Trophoblast cell (in vitro differentiated cells and primary cell): Measurements from ENCODE around the gene GRAMD1A.
"Not testable (repeated sequence)": the region's sequence is repeated elsewhere in the genome, so short reads cannot be mapped to it uniquely, and the experiment has no call there.

Source experiments
- DNase-seq, 2 donors: peaks; one replicate each; pipeline ENCODE4 v3.0.0-alpha.2; 2016
- H2AFZ ChIP-seq: 2 replicates; pipeline ENCODE4 v1.6.1; 2013; ENCODE audit warnings: low read length, moderate library complexity, mild to moderate bottlenecking; ENCODE audit not compliant: insufficient read depth, poor library complexity
- H2AK5ac ChIP-seq: 2 replicates; pipeline ENCODE4 v1.6.1; 2013; ENCODE audit warnings: mild to moderate bottlenecking, low read length
- H2BK120ac ChIP-seq: 2 replicates; pipeline ENCODE4 v1.6.1; 2013; ENCODE audit warnings: low read length, mild to moderate bottlenecking, moderate library complexity; ENCODE audit not compliant: insufficient read depth, poor library complexity
- H2BK12ac ChIP-seq: 2 replicates; pipeline ENCODE4 v1.6.1; 2013; ENCODE audit warnings: mild to moderate bottlenecking, low read length, moderate library complexity
- H2BK5ac ChIP-seq: 2 replicates; pipeline ENCODE4 v1.6.1; 2013; ENCODE audit warnings: low read length, low read depth, moderate library complexity, mild to moderate bottlenecking; ENCODE audit not compliant: poor library complexity
- H3K14ac ChIP-seq: 2 replicates; pipeline ENCODE4 v1.6.1; 2013; ENCODE audit warnings: mild to moderate bottlenecking, low read length
- H3K18ac ChIP-seq: 2 replicates; pipeline ENCODE4 v1.6.1; 2013; ENCODE audit warnings: mild to moderate bottlenecking, low read length
- H3K23ac ChIP-seq: 2 replicates; pipeline ENCODE4 v1.6.1; 2013; ENCODE audit warnings: low read length
- H3K27ac ChIP-seq: 2 replicates; pipeline ENCODE4 v1.5.1; 2013; ENCODE audit warnings: low read depth, mild to moderate bottlenecking, inconsistent platforms, low read length, moderate library complexity
- H3K27me3 ChIP-seq: 2 replicates; pipeline ENCODE4 v1.6.1; 2013; ENCODE audit warnings: inconsistent platforms, mild to moderate bottlenecking, low read length, moderate library complexity; ENCODE audit not compliant: insufficient read depth
- H3K36me3 ChIP-seq, 2 experiments: 1 replicate in 1 of 2; 2 replicates in 1 of 2; pipeline ENCODE4 v1.6.1; 2013; ENCODE audit warnings: low read length in 2 of 2, mild to moderate bottlenecking in 2 of 2, moderate library complexity in 1 of 2; ENCODE audit not compliant: insufficient read depth in 2 of 2, control insufficient read depth in 1 of 2
- H3K4ac ChIP-seq: 2 replicates; pipeline ENCODE4 v1.6.1; 2013; ENCODE audit warnings: low read depth, mild to moderate bottlenecking, low read length, moderate library complexity
- H3K4me1 ChIP-seq, 2 experiments: 1 replicate in 1 of 2; 2 replicates in 1 of 2; pipeline ENCODE4 v1.6.1; 2013; ENCODE audit warnings: low read length in 2 of 2, mild to moderate bottlenecking in 2 of 2, moderate library complexity in 1 of 2; ENCODE audit not compliant: insufficient read depth in 2 of 2, control insufficient read depth in 1 of 2
- H3K4me2 ChIP-seq: 2 replicates; pipeline ENCODE4 v1.6.1; 2013; ENCODE audit warnings: inconsistent platforms, mild to moderate bottlenecking, low read length, moderate library complexity
- H3K4me3 ChIP-seq: 2 replicates; pipeline ENCODE4 v1.5.1; 2013; ENCODE audit warnings: mild to moderate bottlenecking, low read depth, low read length, inconsistent platforms
- H3K79me1 ChIP-seq: one replicate; pipeline ENCODE4 v1.6.1; 2013; ENCODE audit warnings: low read length
- H3K79me2 ChIP-seq: 2 replicates; pipeline ENCODE4 v1.6.1; 2013; ENCODE audit warnings: low read length, mild to moderate bottlenecking; ENCODE audit not compliant: control insufficient read depth, insufficient read depth, poor library complexity
- H3K9ac ChIP-seq: 2 replicates; pipeline ENCODE4 v1.6.1; 2013; ENCODE audit warnings: mild to moderate bottlenecking, low read length
- H3K9me3 ChIP-seq: 2 replicates; pipeline ENCODE4 v1.6.1; 2013; ENCODE audit warnings: low read depth, mild to moderate bottlenecking, control low read depth, inconsistent platforms, low read length; ENCODE audit not compliant: insufficient read depth
- H4K12ac ChIP-seq: 2 replicates; pipeline ENCODE4 v1.6.1; 2013; ENCODE audit warnings: low read depth, mild to moderate bottlenecking, low read length, moderate library complexity
- H4K8ac ChIP-seq: 2 replicates; pipeline ENCODE4 v1.6.1; 2013; ENCODE audit warnings: low read depth, mild to moderate bottlenecking, low read length, moderate library complexity
- H4K91ac ChIP-seq: one replicate; pipeline ENCODE4 v1.6.1; 2013; ENCODE audit warnings: low read depth, mild to moderate bottlenecking, low read length, moderate library complexity
- WGBS: extraction: QIAGEN DNeasy Blood & Tissue Kit; methylation state at CpG from one replicate; pipeline ENCODE4 v1.1.7; 2013; ENCODE audit warnings: missing lambda C conversion rate; ENCODE audit not compliant: insufficient read length, insufficient coverage; ENCODE audit errors: extremely low coverage; 5-methylcytosine and 5-hydroxymethylcytosine counted together

The GRAMD1A gene

GRCh38 chr19:35006007-35006341, 5.9 kb downstream of the GRAMD1A start:
- H3K4me2 ChIP-seq, H3K79me1 ChIP-seq, H3K18ac ChIP-seq, DNase-seq, H3K27ac ChIP-seq, H2AK5ac ChIP-seq, H4K8ac ChIP-seq, H4K91ac ChIP-seq, H2BK120ac ChIP-seq, H2BK12ac ChIP-seq, H2AFZ ChIP-seq, H3K9ac ChIP-seq, H3K4me3 ChIP-seq, H3K23ac ChIP-seq, H3K79me2 ChIP-seq, H2BK5ac ChIP-seq, H3K4ac ChIP-seq, H4K12ac ChIP-seq, H3K27me3 ChIP-seq, H3K14ac ChIP-seq, H3K9me3 ChIP-seq: not testable (repeated sequence)
- Histone ChIP-seq H3K4me1 (peaks cover 7 to 11% of the 10 kb centered on the region in 2 experiments), H3K36me3 (peaks cover 37 to 43% of the 10 kb centered on the region in 2 experiments)
- WGBS = no CpG with 5 or more reads among the region's 6 CpGs

- Histone ChIP-seq H3K4me2 (no peak overlapping the region), H2AFZ (no peak overlapping the region), H4K91ac (no peak overlapping the region), H3K9ac (no peak overlapping the region), H3K4me3 (no peak overlapping the region), H3K27ac (no peak overlapping the region), H2BK120ac (no peak overlapping the region), H3K4me1 (peaks cover 7% of the 10 kb centered on the region in 2 experiments), H3K9me3 (peaks cover 1% of the 10 kb centered on the region), H3K4ac (no peak overlapping the region), H3K79me1 (no peaks in the 10 kb centered on the region), H4K8ac (no peak overlapping the region), H2BK5ac (no peak overlapping the region), H3K14ac (no peak overlapping the region), H2AK5ac (no peak overlapping the region), H3K23ac (no peak overlapping the region), H3K36me3 (peaks cover 42 to 48% of the 10 kb centered on the region in 2 experiments), H3K18ac (peak overlapping the region; percentile 11), H3K27me3 (no peaks in the 10 kb centered on the region), H3K79me2 (no peaks in the 10 kb centered on the region), H2BK12ac (no peak overlapping the region), H4K12ac (no peak overlapping the region)
- WGBS = no CpG with 5 or more reads among the region's 15 CpGs
- peak; percentile 82 to 92 for DNase-seq
Measured at GRCh38 chr19:35006342-35006998, 6.3 kb downstream of the GRAMD1A start.

- Histone ChIP-seq H2BK120ac (no peak overlapping the region), H2AFZ (no peak overlapping the region), H4K12ac (no peak overlapping the region), H2AK5ac (no peak overlapping the region), H3K4me2 (no peak overlapping the region), H3K4ac (no peak overlapping the region), H4K91ac (no peak overlapping the region), H3K9ac (no peak overlapping the region), H3K4me3 (no peak overlapping the region), H2BK12ac (no peak overlapping the region), H3K18ac (peak overlapping the region; percentile 11), H4K8ac (no peak overlapping the region), H3K27me3 (no peaks in the 10 kb centered on the region), H3K27ac (no peak overlapping the region), H3K9me3 (peaks cover 1% of the 10 kb centered on the region), H3K14ac (no peak overlapping the region), H3K23ac (no peak overlapping the region), H3K79me1 (no peaks in the 10 kb centered on the region), H3K4me1 (peaks cover 7% of the 10 kb centered on the region in 2 experiments), H3K79me2 (no peaks in the 10 kb centered on the region), H2BK5ac (no peak overlapping the region), H3K36me3 (peaks cover 47 to 53% of the 10 kb centered on the region in 2 experiments)
- DNase-seq = no peak
- no CpG with 5 or more reads among the region's 5 CpGs for WGBS
Measured at GRCh38 chr19:35006999-35007365, 6.9 kb downstream of the GRAMD1A start.

- H3K79me1 ChIP-seq, H4K12ac ChIP-seq, H3K4me1 ChIP-seq, H3K9me3 ChIP-seq, H3K4ac ChIP-seq, H2BK120ac ChIP-seq, H3K14ac ChIP-seq, H3K27me3 ChIP-seq, H3K27ac ChIP-seq, H4K91ac ChIP-seq, DNase-seq, H3K23ac ChIP-seq, H3K18ac ChIP-seq, H3K4me2 ChIP-seq, H4K8ac ChIP-seq, H2BK12ac ChIP-seq, H3K79me2 ChIP-seq, H2AFZ ChIP-seq, H3K9ac ChIP-seq, H3K4me3 ChIP-seq, H2BK5ac ChIP-seq, H2AK5ac ChIP-seq: not testable (repeated sequence)
- peaks cover 51 to 55% of the 10 kb centered on the region in 2 experiments for H3K36me3 ChIP-seq
- WGBS = no CpG with 5 or more reads among the region's 8 CpGs
Measured at GRCh38 chr19:35007427-35007826, 7.3 kb downstream of the GRAMD1A start.
